Measurements from ENCODE around the gene ATXN2. TPM values are rescaled to one million over a fixed set of nuclear protein-coding genes. Genes with fewer than 3 reads are reported as not detected.

ATXN2 gene
- total and polyA plus RNA-seq, 9 of the 15 experiments (the other 6 are each of a cell fraction or from before 2014, with no cell fraction given): 16.8 to 67.8 (median 29.3) TPM

- TF ChIP-seq DNMT1 (IDR thresholded peaks at IDR 0.05) (no peak), ZNF766 (CRISPR knock-in tag; conservative IDR thresholded peaks at IDR 0.05) (no peak), RBM22 (IDR thresholded peaks at IDR 0.05; ENCODE audit: low read depth, low read length, poor library complexity, severe bottlenecking) (peak; percentile 83), ZNF407 (IDR thresholded peaks at IDR 0.05; ENCODE audit: low read depth) (no peak), POLR2B (IDR thresholded peaks at IDR 0.05; ENCODE audit: low read depth, partially characterized antibody) (peak; percentile 74), ZNF197 (CRISPR knock-in tag; IDR thresholded peaks at IDR 0.05; ENCODE audit: low read depth) (no peak), ZNF3 (CRISPR knock-in tag; IDR thresholded peaks at IDR 0.05) (no peak), CTCF (IDR thresholded peaks at IDR 0.05 in 2 of 3, conservative IDR thresholded peaks at IDR 0.05 in 1 of 3; ENCODE audit: insufficient read depth in 2 of 3, low read depth in 1 of 3, low read length in 3 of 3) (peak; percentile 75 to 76 (median 75))
- TF ChIP-seq, protein P1, sequence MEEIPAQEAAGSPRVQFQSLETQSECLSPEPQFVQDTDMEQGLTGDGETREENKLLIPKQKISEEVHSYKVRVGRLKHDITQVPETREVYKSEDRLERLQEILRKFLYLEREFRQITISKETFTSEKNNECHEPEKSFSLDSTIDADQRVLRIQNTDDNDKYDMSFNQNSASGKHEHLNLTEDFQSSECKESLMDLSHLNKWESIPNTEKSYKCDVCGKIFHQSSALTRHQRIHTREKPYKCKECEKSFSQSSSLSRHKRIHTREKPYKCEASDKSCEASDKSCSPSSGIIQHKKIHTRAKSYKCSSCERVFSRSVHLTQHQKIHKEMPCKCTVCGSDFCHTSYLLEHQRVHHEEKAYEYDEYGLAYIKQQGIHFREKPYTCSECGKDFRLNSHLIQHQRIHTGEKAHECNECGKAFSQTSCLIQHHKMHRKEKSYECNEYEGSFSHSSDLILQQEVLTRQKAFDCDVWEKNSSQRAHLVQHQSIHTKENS (CRISPR knock-in tag; IDR thresholded peaks at IDR 0.05): no peak
- TF ChIP-seq, protein P2, sequence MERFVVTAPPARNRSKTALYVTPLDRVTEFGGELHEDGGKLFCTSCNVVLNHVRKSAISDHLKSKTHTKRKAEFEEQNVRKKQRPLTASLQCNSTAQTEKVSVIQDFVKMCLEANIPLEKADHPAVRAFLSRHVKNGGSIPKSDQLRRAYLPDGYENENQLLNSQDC (CRISPR knock-in tag; IDR thresholded peaks at IDR 0.05): no peak
- TF ChIP-seq, protein P3, sequence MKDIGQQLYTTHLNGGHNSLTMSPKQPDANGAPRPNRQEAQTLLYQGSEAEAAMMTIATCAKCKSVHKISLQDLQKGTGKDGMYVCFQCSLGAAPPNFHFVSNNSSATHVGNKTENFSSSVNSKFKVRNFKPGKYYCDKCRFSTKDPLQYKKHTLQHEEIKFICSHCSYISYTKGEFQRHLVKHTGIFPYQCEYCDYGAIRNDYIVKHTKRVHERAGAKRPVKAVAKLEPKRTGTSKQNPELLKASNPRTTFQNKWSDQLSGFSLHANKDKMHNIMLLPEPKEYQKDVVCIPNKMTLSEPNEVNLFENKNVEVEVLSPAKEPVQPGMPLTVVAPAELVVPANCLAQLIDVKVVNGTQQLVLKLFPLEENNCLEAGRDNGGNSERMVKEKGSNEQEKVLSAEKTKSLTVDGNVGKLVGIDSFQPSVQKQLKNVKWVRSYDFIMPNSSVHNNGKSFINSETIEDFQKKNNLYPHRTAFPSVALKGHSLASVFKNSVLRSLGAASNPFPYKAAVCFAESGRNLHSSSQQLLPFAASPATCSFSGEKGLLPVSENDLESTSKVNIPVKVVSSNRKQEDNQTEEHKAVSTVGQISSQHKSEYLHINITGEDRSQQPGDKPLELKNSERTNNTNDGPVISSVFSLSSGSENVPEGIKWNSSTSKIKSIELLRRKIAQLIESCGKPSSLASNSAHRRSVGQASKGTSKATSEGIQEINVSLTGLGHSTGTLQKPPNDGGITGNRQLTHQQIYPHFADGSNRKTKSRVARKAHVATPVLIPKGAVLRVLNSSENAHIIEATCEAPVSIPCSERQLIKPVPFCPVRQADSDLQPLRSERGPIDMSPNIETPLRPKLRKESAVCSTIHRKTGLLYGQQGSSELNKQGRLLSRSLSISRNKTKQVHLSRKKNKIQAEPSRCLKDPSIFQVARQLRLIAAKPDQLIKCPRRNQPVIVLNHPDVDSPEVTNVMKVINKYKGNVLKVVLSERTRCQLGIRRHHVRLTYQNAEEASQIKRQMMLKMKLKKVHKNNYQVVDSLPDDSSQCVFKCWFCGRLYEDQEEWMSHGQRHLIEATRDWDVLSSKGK (CRISPR knock-in tag; IDR thresholded peaks at IDR 0.05): no peak
Measured at GRCh38 chr12:111405149-111405858, 193.8 kb downstream of the ATXN2 start (continued).

Measured in K562 (cell line).